Parietal lobe (tissue), 2 donors: ENCODE measurements around the gene SLC9A5. TPM values are rescaled to one million over a fixed set of nuclear protein-coding genes. Genes with fewer than 3 reads are reported as not detected.

Experiments used
- small RNA-seq: library from RNA; depleted of rRNA; stranded (forward); fragments of <200 nt; gene quantifications from one replicate; pipeline ENCODE3, GENCODE V24; 2014; ENCODE audit warnings: low replicate concordance
- total RNA-seq: library from RNA; depleted of rRNA; stranded (reverse); fragments of >200 nt; gene quantifications from one replicate; pipeline ENCODE4 v1.2.3, GENCODE V29; 2014

The SLC9A5 gene, protein sequence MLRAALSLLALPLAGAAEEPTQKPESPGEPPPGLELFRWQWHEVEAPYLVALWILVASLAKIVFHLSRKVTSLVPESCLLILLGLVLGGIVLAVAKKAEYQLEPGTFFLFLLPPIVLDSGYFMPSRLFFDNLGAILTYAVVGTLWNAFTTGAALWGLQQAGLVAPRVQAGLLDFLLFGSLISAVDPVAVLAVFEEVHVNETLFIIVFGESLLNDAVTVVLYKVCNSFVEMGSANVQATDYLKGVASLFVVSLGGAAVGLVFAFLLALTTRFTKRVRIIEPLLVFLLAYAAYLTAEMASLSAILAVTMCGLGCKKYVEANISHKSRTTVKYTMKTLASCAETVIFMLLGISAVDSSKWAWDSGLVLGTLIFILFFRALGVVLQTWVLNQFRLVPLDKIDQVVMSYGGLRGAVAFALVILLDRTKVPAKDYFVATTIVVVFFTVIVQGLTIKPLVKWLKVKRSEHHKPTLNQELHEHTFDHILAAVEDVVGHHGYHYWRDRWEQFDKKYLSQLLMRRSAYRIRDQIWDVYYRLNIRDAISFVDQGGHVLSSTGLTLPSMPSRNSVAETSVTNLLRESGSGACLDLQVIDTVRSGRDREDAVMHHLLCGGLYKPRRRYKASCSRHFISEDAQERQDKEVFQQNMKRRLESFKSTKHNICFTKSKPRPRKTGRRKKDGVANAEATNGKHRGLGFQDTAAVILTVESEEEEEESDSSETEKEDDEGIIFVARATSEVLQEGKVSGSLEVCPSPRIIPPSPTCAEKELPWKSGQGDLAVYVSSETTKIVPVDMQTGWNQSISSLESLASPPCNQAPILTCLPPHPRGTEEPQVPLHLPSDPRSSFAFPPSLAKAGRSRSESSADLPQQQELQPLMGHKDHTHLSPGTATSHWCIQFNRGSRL
- total RNA-seq = 0.94 TPM

DNA sequence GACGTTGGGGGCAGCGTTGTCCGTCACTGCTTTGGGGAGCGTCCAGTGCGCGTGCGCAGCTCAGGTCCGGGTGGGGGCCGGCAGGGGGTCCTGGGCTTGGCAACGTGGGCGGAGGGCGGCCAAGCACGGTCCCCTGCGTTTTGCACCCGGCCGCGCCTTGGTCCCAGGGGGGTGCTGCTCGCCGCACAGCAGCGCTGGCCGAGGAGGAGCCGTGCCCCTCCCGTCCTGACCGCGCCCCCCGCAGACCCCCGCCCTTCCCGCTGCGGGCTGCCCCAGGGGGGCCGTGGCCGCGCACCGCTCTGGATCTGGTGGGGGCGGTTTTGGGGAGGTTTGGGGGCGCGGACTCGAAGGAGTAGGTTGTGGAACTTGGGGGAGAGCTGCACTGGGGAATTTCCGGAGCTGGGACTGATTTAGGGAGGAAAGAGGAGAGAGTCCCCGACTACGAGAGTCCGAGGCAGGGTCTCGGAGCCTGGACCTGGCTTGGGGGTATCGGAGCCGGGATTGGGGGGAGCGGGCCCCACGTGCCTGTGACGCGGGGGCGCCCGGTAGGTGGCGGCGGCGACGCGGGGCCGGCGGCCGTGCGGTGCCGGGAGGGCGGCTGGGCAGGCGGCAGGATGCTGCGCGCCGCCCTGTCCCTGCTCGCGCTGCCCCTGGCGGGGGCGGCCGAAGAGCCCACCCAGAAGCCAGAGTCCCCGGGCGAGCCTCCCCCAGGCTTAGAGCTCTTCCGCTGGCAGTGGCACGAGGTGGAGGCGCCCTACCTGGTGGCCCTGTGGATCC lies at the start of gene SLC9A5:
Gene SLC9A5, plus strand, starts transcription at position 579 of the 777 bp plus-strand sequence. Its CDS starts 36 bp downstream, at position 615.

DNA sequence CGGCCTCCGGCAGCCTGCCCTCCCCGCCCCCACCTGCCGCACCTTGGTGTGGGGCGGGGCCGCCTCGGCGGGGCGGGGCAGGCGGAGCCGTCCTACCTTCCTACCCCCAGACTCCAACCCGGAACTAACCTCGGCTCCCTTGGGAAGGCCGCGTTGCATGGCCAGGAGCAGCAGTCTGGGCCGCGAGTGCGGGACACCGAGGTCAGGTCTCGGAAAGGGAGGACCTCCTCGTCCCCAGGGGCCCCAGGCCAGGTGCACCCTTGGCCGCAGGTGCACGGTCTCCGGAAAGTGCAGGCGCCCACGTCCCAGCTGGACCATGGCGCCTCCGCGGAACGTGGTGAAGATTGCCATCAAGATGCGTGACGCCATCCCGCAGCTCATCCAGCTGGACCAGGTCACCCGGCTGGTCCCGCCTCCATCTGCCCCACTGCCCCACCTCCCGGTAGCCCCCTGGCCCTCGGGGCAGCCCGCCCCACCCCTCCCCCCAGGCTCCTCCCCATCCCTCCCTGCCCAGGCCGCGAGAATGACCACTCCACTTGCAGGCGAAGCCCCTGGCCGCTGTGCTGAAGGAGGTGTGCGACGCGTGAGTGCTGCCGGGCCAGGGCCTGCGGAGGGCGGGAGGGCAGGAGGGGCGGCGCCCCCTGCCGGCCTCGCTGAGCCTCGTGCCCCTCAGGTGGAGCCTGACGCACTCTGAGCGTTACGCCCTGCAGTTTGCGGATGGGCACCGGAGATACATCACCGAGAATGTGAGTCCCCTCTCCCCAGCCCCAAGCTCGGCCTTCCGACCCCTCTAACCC lies 49.6 kb upstream of the SLC9A5 start, which contains the start of gene ELMO3:
Gene ELMO3, plus strand, starts transcription at position 121 of the 797 bp plus-strand sequence. Its CDS starts 196 bp downstream, at position 317.

DNA sequence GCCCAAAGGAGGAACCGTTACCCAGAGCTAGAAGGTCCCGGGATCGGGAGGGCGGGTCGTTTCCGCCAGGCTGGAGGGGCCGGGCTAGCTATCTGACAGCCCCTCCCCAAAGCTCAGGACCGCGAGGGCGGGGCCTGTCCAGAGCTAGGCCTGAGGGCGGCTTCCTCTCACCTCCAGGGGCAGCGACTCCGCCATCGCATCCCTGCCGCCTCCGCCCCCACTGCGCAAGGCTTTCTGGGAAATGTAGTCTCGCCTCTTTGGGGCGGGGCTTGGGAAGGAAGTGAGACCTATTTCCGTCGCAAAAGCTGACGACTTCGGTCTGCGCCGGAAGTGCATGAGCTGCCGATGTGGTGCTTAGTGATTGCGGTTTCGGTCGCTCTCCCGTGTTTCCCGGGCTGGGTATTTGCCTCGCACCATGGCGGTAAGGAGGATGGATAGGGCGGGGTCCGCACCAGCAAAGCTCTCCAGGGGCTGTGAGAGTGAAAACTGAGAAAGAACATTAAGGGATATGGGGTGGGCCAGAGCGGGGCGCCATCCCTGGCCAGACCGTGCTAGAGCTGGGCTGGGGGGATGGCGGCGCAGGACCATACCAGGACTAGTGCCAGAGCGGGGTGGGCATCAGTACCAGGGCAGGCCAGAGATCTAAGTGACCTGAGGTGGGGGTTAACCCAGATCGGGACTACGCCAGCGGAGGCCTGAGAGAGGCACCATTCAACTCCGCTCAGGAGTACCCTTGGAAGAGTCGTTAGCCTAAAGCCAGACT lies 21.8 kb upstream of the SLC9A5 start, which contains the start of gene TMEM208:
Gene TMEM208, plus strand, starts transcription at position 327 of the 763 bp plus-strand sequence. Its CDS starts 89 bp downstream, at position 416.

DNA sequence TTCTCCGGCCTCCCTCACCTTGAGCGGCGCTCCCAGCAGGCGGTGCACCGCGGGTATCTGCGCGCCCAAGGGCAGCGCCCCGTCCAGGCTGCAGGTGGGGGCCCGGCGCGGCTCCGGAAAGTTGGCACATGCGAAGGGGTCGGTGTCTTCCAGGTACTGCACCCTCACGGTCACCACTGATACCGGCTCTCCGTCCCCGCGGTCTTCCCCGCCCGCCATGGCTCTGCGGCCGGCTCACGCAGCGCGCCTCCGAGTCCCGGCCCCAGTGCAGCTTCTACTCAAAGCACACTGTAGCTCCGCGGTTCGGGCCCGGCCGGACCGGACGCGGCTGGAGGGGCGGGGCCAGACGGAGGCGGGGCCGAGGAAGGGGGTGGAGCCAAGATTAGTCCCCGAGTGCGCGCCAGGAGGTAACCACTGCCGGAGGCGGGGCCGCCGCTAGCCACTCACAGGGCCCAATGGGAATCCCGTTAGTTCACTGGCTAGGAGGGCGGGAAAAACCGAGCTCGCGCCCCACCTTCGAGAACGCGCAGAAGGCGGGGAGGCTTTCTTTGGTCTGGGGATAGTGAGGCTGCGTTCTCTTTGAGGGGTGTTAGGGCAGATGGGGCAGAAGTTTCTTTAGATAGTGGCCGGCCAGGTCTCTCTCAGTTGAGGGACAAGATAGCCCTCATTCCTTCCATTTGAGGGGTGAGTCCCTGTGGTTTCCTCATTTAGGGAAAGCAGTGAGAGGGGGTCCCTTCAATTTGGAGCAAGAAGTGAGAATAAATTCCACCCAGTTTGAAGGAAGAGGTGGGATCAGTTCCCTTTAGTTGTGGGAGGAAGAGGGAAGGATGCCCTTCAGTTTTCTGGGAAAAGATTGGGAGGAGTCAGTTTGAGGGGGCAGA lies 1.3 kb upstream of the SLC9A5 start, which contains the start of gene FHOD1:
Gene FHOD1, minus strand, starts transcription at position 290 of the 881 bp plus-strand sequence. Its CDS starts 71 bp downstream, at position 219.

DNA sequence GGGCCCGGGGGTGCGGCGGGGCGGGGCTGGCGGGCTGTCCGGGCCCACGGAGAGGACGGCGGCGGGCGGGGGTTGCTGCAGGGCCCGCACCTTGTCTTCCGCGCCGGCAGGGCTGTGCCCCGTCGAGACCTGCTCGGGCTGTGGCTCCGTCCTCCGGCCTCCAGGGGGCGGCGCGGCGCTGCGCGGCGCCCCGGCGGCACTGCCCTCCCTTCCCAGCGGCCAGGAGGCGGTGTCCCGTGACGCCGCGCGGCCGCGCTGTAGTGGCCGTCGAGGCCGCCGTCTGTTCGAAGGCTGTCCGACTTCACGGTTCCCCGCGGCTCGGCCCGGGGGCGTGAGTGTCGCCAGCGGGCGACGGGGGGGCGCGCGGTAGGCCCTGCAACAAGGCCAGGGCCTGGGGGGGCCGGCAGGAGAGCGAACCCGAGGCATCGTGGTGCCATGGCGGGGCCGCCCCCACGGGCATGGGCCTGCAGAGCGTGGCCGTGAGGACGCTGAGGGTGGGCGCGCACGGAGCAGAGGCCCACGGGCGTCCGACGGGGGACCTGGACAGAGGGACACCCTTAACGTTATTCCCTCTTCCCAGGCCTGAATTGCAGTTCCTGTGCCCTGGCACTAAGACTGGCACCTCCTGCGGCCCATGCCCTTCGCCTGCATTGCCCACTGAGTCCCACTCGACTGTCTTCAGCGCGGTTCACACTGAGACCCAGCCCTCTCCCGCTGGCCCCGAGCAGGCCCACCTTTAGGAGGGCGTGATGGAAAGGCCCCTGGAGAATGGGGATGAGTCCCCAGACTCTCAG lies 30.7 kb downstream of the SLC9A5 start, which contains the start of gene PLEKHG4:
Gene PLEKHG4, plus strand, starts transcription at position 237 of the 794 bp plus-strand sequence. Its CDS starts 513 bp downstream, at position 750.

Small RNA genes within 50 kb of the gene (small RNA-seq; reads per million reads assigned to genes)
- gene MIR328 = 4.5 reads per million, percentile 86 among the genes with 10 or more reads in this experiment

Other genes starting within 250 kb of the SLC9A5 start
- 42.3 TPM for gene CBFB, start 219.8 kb upstream of the SLC9A5 start, total RNA-seq
- 36.3 TPM for gene PHAF1, start 139.0 kb upstream of the SLC9A5 start, total RNA-seq
- 0.63 TPM for gene B3GNT9, start 98.0 kb upstream of the SLC9A5 start, total RNA-seq
- 0.31 TPM for gene TRADD, start 89.1 kb upstream of the SLC9A5 start, total RNA-seq
- gene FBXL8, start 89.0 kb upstream of the SLC9A5 start, total RNA-seq = 1.6 TPM
- 11.3 TPM for gene HSF4, start 84.2 kb upstream of the SLC9A5 start, total RNA-seq
- gene NOL3, start 78.4 kb upstream of the SLC9A5 start, total RNA-seq = 3.4 TPM
- 106 TPM for gene MATCAP1, start 65.0 kb upstream of the SLC9A5 start, total RNA-seq
- 0.63 TPM for gene EXOC3L1, start 58.8 kb upstream of the SLC9A5 start, total RNA-seq
- 41.0 TPM for gene E2F4, start 56.8 kb upstream of the SLC9A5 start, total RNA-seq
- gene ELMO3, start 49.8 kb upstream of the SLC9A5 start, total RNA-seq = 0.94 TPM
- 27.2 TPM for gene TMEM208, start 21.8 kb upstream of the SLC9A5 start, total RNA-seq
- gene FHOD1, start 1.5 kb upstream of the SLC9A5 start, total RNA-seq = 1.9 TPM
- gene PLEKHG4, start 30.6 kb downstream of the SLC9A5 start, total RNA-seq = 3.4 TPM
- gene KCTD19, start 77.8 kb downstream of the SLC9A5 start, total RNA-seq = 0.31 TPM
- 3.1 TPM for gene LRRC36, start 77.8 kb downstream of the SLC9A5 start, total RNA-seq
- 3.8 TPM for gene TPPP3, start 144.5 kb downstream of the SLC9A5 start, total RNA-seq
- 5.0 TPM for gene ZDHHC1, start 167.5 kb downstream of the SLC9A5 start, total RNA-seq
- gene HSD11B2, start 182.1 kb downstream of the SLC9A5 start, total RNA-seq = not detected
- gene ATP6V0D1, start 232.2 kb downstream of the SLC9A5 start, total RNA-seq = 91.4 TPM
- not detected for gene AGRP, start 234.6 kb downstream of the SLC9A5 start, total RNA-seq